Ishikawa (cell line): ENCODE data around the gene DOK4.

ENCODE experiments used
- CEBPB ChIP-seq: IDR thresholded peaks from 2 replicates; pipeline ENCODE4 v1.6.1; 2012
- CREB1 ChIP-seq: IDR thresholded peaks from 2 replicates; pipeline ENCODE4 v1.6.1; 2012; ENCODE audit warnings: low read depth
- EGR1 ChIP-seq: IDR thresholded peaks from 2 replicates; pipeline ENCODE4 v1.6.1; 2012
- EP300 ChIP-seq: IDR thresholded peaks from 2 replicates; pipeline ENCODE4 v1.6.1; 2012; ENCODE audit warnings: borderline replicate concordance
- FOXM1 ChIP-seq: IDR thresholded peaks from 2 replicates; pipeline ENCODE4 v1.6.1; 2012; ENCODE audit warnings: low read depth, borderline replicate concordance
- MAX ChIP-seq: IDR thresholded peaks from 2 replicates; pipeline ENCODE4 v1.6.1; 2012
- NFIC ChIP-seq: IDR thresholded peaks from 2 replicates; pipeline ENCODE4 v1.6.1; 2012
- RAD21 ChIP-seq: IDR thresholded peaks from 2 replicates; pipeline ENCODE4 v1.6.1; 2012; ENCODE audit warnings: low read depth
- TAF1 ChIP-seq: IDR thresholded peaks from 2 replicates; pipeline ENCODE4 v1.6.1; 2012; ENCODE audit warnings: low read depth, mild to moderate bottlenecking
- TCF12 ChIP-seq: IDR thresholded peaks from 2 replicates; pipeline ENCODE4 v1.6.1; 2012; ENCODE audit warnings: low read depth
- TEAD4 ChIP-seq: IDR thresholded peaks from 2 replicates; pipeline ENCODE4 v1.6.1; 2012
- YY1 ChIP-seq: IDR thresholded peaks from 2 replicates; pipeline ENCODE4 v1.6.1; 2012; ENCODE audit warnings: low read depth
- TF ChIP-seq, protein P1 (sequence below): IDR thresholded peaks from 2 replicates; pipeline ENCODE4 v1.6.1; 2012; ENCODE audit warnings: low read depth, mild to moderate bottlenecking

DNA sequence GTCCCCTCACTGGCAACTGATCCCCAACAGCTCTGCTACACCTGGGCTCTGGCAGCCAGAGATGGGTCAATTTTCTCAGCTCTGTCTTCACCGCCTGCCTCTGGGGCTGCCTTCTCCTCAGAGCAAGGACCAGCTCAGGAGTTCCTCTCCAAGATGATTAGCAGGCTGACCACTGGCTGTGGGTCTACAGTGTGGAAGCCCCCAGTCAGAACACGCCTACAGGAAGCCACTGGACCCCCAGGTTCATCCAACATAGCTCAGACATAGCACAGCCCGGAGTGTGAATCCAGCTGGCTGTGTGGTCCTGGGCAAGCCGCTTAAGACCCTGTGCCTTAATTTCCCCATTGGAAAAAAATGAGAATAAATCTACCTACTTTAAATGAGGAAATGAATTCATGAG, 4.9 kb downstream of the DOK4 start:
- TF ChIP-seq YY1 (no peak), RAD21 (no peak), TAF1 (no peak), CEBPB (no peak), TEAD4 (no peak), EGR1 (no peak), EP300 (no peak), FOXM1 (no peak), TCF12 (no peak), MAX (no peak), CREB1 (no peak), NFIC (no peak)
- TF ChIP-seq, protein P1, sequence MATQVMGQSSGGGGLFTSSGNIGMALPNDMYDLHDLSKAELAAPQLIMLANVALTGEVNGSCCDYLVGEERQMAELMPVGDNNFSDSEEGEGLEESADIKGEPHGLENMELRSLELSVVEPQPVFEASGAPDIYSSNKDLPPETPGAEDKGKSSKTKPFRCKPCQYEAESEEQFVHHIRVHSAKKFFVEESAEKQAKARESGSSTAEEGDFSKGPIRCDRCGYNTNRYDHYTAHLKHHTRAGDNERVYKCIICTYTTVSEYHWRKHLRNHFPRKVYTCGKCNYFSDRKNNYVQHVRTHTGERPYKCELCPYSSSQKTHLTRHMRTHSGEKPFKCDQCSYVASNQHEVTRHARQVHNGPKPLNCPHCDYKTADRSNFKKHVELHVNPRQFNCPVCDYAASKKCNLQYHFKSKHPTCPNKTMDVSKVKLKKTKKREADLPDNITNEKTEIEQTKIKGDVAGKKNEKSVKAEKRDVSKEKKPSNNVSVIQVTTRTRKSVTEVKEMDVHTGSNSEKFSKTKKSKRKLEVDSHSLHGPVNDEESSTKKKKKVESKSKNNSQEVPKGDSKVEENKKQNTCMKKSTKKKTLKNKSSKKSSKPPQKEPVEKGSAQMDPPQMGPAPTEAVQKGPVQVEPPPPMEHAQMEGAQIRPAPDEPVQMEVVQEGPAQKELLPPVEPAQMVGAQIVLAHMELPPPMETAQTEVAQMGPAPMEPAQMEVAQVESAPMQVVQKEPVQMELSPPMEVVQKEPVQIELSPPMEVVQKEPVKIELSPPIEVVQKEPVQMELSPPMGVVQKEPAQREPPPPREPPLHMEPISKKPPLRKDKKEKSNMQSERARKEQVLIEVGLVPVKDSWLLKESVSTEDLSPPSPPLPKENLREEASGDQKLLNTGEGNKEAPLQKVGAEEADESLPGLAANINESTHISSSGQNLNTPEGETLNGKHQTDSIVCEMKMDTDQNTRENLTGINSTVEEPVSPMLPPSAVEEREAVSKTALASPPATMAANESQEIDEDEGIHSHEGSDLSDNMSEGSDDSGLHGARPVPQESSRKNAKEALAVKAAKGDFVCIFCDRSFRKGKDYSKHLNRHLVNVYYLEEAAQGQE: no peak
